BJ (cell line): Measurements from ENCODE around the gene OSBPL6. TPM values are rescaled to one million over a fixed set of nuclear protein-coding genes. Genes with fewer than 3 reads are reported as not detected.

ENCODE experiments used
- CTCF ChIA-PET: fragments of 350-600 bp; formaldehyde crosslinking; extraction: SDS; loops from one replicate; lab custom pipeline; 2021; ENCODE audit warnings: antibody characterized with exemption, inconsistent platforms; lab: Yijun Ruan, JAX
- POLR2A ChIA-PET: fragments of 300-600 bp; sonication (Branson Sonifier 250); formaldehyde crosslinking; extraction: SDS; loops from one replicate; lab custom pipeline; 2021; ENCODE audit warnings: antibody characterized with exemption; lab: Charles Lee
- DNase-seq: peaks from one replicate; pipeline ENCODE4 v3.0.0-alpha.2; 2011; ENCODE audit warnings: low read depth
- H3K27me3 ChIP-seq: 2 replicates; pipeline ENCODE4 v1.6.0; 2011; ENCODE audit warnings: low read length; ENCODE audit not compliant: control insufficient read depth, insufficient read depth
- H3K36me3 ChIP-seq: 2 replicates; pipeline ENCODE4 v1.5.1; 2011; ENCODE audit warnings: low read length; ENCODE audit not compliant: control insufficient read depth, insufficient read depth
- H3K4me3 ChIP-seq: 2 replicates; pipeline ENCODE4 v1.5.1; 2011; ENCODE audit warnings: low read depth, mild to moderate bottlenecking, control low read depth, low read length
- CTCF ChIP-seq: IDR thresholded peaks from 2 replicates; pipeline ENCODE4 v1.5.1; 2011; ENCODE audit warnings: low read depth, mild to moderate bottlenecking, control low read depth, inconsistent platforms, low read length, moderate library complexity; ENCODE audit not compliant: insufficient read depth
- polyA plus RNA-seq: library from polyadenylated mRNA; depleted of rRNA; stranded (reverse); fragments of >200 nt; gene quantifications from 2 replicates; pipeline ENCODE4 v1.2.3, GENCODE V29; 2011

OSBPL6 gene
- polyA plus RNA-seq, 1 experiment = 3.7 TPM

GRCh38 chr2:178225006-178225805 is 30.9 kb downstream of the OSBPL6 start:
- no peak for DNase-seq
- Histone ChIP-seq H3K27me3 (no peaks in the 10 kb centered on the region), H3K36me3 (no peaks in the 10 kb centered on the region), H3K4me3 (no peak overlapping the region)
- ChIA-PET CTCF (interaction anchor here (0.7 to 1.6 kb wide), 2 partner anchors 15 to 298 kb away, joined by 3 to 4 read pairs; no protein-coding TSS in a partner anchor), POLR2A (no interaction called here)
- TF ChIP-seq CTCF = no peak

- CTCF ChIA-PET = interaction anchor here (0.6 kb wide), 1 partner anchor 15 kb away, joined by 5 read pairs; no protein-coding TSS in a partner anchor
- POLR2A ChIA-PET = no interaction called here
- no peaks in the 10 kb centered on the region for H3K36me3 ChIP-seq
- H3K4me3 ChIP-seq = no peak overlapping the region
- H3K27me3 ChIP-seq = no peaks in the 10 kb centered on the region
- no peak for TF ChIP-seq CTCF
- no peak for DNase-seq
Measured at GRCh38 chr2:178227187-178227586, 32.9 kb downstream of the OSBPL6 start.

- TF ChIP-seq CTCF = no peak
- ChIA-PET POLR2A (no interaction called here), CTCF (no interaction called here)
- Histone ChIP-seq H3K27me3 (no peaks in the 10 kb centered on the region), H3K4me3 (no peak overlapping the region), H3K36me3 (no peaks in the 10 kb centered on the region)
- no peak for DNase-seq
Measured at GRCh38 chr2:178229927-178230326, 35.6 kb downstream of the OSBPL6 start.

GRCh38 chr2:178230396-178230795 is 36.1 kb downstream of the OSBPL6 start:
- TF ChIP-seq CTCF = no peak
- Histone ChIP-seq H3K36me3 (no peaks in the 10 kb centered on the region), H3K4me3 (no peak overlapping the region), H3K27me3 (no peaks in the 10 kb centered on the region)
- CTCF ChIA-PET = no interaction called here
- no peak for DNase-seq
- POLR2A ChIA-PET = no interaction called here

- DNase-seq = no peak
- ChIA-PET POLR2A (no interaction called here), CTCF (no interaction called here)
- Histone ChIP-seq H3K36me3 (no peaks in the 10 kb centered on the region), H3K27me3 (no peaks in the 10 kb centered on the region), H3K4me3 (no peak overlapping the region)
- TF ChIP-seq CTCF = no peak
Measured at GRCh38 chr2:178233428-178233827, 39.1 kb downstream of the OSBPL6 start.
